K562 (cell line): Measurements from ENCODE around the gene CSAG1.
"Not testable (repeated sequence)": the region's sequence is repeated elsewhere in the genome, so short reads cannot be mapped to it uniquely, and the experiment has no call there.

Source experiments
- TF ChIP-seq, protein P1 (sequence below), 2 experiments: fragments of 450-650 bp; formaldehyde crosslinking in 1 of 2; IDR thresholded peaks; 2 replicates each; pipeline versions ENCODE4 v1.4.0 to v1.6.1; 2014 to 2020; ENCODE audit warnings: mild to moderate bottlenecking in 2 of 2, borderline replicate concordance in 1 of 2, low read depth in 1 of 2
- TF ChIP-seq, protein P2 (sequence below): sonication (generic); formaldehyde crosslinking; IDR thresholded peaks from 2 replicates; pipeline ENCODE4 v1.9.0; 2022; ENCODE audit warnings: mild to moderate bottlenecking, missing genetic modification reagents

DNA sequence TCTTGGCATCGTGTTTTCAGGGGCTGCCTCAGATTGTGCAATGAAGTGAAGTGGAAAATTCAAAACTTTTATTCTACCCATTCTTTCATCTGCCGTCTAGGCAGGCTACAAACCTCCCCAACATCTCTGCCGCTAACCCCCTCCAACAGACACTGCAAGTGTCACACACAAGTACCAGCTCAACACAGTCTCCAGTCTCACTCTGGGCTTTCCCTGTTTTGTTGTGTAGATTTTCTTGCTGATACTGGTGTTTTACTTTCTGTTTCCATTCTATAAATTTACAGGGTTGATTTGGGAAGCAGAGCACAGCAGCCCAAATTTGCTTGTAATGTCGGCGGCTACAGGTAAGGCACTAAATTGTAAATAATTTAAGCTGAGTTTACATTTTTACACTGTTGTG is 21.4 kb upstream of the CSAG1 start:
- TF ChIP-seq, protein P1, sequence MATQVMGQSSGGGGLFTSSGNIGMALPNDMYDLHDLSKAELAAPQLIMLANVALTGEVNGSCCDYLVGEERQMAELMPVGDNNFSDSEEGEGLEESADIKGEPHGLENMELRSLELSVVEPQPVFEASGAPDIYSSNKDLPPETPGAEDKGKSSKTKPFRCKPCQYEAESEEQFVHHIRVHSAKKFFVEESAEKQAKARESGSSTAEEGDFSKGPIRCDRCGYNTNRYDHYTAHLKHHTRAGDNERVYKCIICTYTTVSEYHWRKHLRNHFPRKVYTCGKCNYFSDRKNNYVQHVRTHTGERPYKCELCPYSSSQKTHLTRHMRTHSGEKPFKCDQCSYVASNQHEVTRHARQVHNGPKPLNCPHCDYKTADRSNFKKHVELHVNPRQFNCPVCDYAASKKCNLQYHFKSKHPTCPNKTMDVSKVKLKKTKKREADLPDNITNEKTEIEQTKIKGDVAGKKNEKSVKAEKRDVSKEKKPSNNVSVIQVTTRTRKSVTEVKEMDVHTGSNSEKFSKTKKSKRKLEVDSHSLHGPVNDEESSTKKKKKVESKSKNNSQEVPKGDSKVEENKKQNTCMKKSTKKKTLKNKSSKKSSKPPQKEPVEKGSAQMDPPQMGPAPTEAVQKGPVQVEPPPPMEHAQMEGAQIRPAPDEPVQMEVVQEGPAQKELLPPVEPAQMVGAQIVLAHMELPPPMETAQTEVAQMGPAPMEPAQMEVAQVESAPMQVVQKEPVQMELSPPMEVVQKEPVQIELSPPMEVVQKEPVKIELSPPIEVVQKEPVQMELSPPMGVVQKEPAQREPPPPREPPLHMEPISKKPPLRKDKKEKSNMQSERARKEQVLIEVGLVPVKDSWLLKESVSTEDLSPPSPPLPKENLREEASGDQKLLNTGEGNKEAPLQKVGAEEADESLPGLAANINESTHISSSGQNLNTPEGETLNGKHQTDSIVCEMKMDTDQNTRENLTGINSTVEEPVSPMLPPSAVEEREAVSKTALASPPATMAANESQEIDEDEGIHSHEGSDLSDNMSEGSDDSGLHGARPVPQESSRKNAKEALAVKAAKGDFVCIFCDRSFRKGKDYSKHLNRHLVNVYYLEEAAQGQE (IDR thresholded peaks at IDR 0.05; ENCODE audit: borderline replicate concordance) = not testable (repeated sequence)
- TF ChIP-seq, protein P1 (CRISPR knock-in tag; IDR thresholded peaks at IDR 0.05; ENCODE audit: low read depth) = not testable (repeated sequence)
- TF ChIP-seq, protein P2, sequence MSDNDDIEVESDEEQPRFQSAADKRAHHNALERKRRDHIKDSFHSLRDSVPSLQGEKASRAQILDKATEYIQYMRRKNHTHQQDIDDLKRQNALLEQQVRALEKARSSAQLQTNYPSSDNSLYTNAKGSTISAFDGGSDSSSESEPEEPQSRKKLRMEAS (CRISPR knock-in tag) = not testable (repeated sequence)
